H1 (cell line): ENCODE results near the gene TTC27.

Experiments
- ASH2L ChIP-seq: fragments of 200-600, 300-600 bp; sonication (generic); IDR thresholded peaks from one replicate; pipeline ENCODE4 v1.7.1; 2017; ENCODE audit warnings: low read length
- BACH1 ChIP-seq: IDR thresholded peaks from 2 replicates; pipeline ENCODE4 v1.6.1; 2012; ENCODE audit warnings: low read length, improper control_type of control experiment
- CTCF ChIP-seq, 3 experiments: IDR thresholded peaks; 1 replicate in 2 of 3; 2 replicates in 1 of 3; pipeline versions ENCODE4 v1.5.1 to v1.6.1; 2011; ENCODE audit warnings: low read length in 3 of 3, mild to moderate bottlenecking in 3 of 3, inconsistent platforms in 2 of 3, low read depth in 1 of 3, moderate library complexity in 1 of 3; ENCODE audit not compliant: insufficient read depth in 1 of 3; ENCODE audit errors: control extremely low read depth in 1 of 3
- KDM5A ChIP-seq: fragments of 200-600 bp; IDR thresholded peaks from 2 replicates; pipeline ENCODE4 v1.7.1; 2012; ENCODE audit warnings: mild to moderate bottlenecking, low read length, inconsistent platforms, mixed read lengths

GRCh38 chr2:32633040-32633439 lies 5.2 kb downstream of the TTC27 start:
- TF ChIP-seq KDM5A (no peak), BACH1 (no peak), CTCF (IDR thresholded peaks at IDR 0.05; ENCODE audit: control extremely low read depth in 1 of 3, insufficient read depth in 1 of 3, low read depth in 1 of 3, low read length in 3 of 3) (no peak), ASH2L (no peak)
